Measurements from ENCODE around the gene TMCO4.

Gene TMCO4

GRCh38 chr1:19768353-19769210, 31.1 kb downstream of the TMCO4 start:
- Histone ChIP-seq H3K9me3 (ENCODE audit: low read length) (no peaks in the 10 kb centered on the region), H3F3A (ENCODE audit: insufficient read depth, low read length) (no peaks in the 10 kb centered on the region), H3K4me3 (ENCODE audit: low read depth, low read length, poor library complexity, severe bottlenecking) (no peak overlapping the region), H3K79me2 (ENCODE audit: insufficient read depth, low read length) (no peaks in the 10 kb centered on the region), H3K4me2 (ENCODE audit: low read length) (no peak overlapping the region), H3K36me3 (ENCODE audit: insufficient read depth, low read length) (no peaks in the 10 kb centered on the region), H3K27me3 (ENCODE audit: insufficient read depth, low read length) (no peaks in the 10 kb centered on the region), H4K20me1 (ENCODE audit: insufficient read depth, low read length) (no peaks in the 10 kb centered on the region), H3K9ac (ENCODE audit: low read length) (no peak overlapping the region), H2AFZ (ENCODE audit: low read length) (no peak overlapping the region), H3K4me1 (ENCODE audit: insufficient read depth, low read length, severe bottlenecking) (peaks cover 13% of the 10 kb centered on the region), H3K9me2 (ENCODE audit: low read depth, low read length) (no peaks in the 10 kb centered on the region), H3K27ac (ENCODE audit: low read depth, low read length, poor library complexity, severe bottlenecking) (no peak overlapping the region)
- TF ChIP-seq EZH2 (IDR thresholded peaks at IDR 0.05; ENCODE audit: borderline replicate concordance, low read length) = no peak
- TF ChIP-seq CTCF (IDR thresholded peaks at IDR 0.05; ENCODE audit: low read length) = no peak

DNA sequence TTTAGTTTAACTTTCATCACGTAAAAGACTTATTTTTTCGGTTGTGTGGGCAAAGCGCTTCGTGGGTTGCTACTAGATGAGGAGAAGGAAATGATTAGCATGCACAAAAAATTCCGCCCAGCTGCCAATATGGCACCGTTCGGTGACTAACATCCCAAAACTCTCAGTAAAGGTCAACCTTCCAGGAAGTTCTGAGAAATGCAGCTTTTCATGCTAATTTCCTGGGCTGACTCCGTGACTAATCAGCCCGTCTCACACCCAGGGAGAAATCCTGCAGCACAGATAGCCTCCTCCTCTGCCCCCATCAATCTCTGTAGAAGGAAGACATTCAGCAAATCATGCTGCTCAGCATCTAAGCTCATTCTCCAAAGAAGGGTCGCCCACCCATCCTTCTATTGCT, 34.1 kb downstream of the TMCO4 start:
- no peak overlapping the region for H3K9ac ChIP-seq (ENCODE audit: low read length)
- no peaks in the 10 kb centered on the region for H3F3A ChIP-seq (ENCODE audit: insufficient read depth, low read length)
- no peak overlapping the region for H2AFZ ChIP-seq (ENCODE audit: low read length)
- no peaks in the 10 kb centered on the region for H3K36me3 ChIP-seq (ENCODE audit: insufficient read depth, low read length)
- no peaks in the 10 kb centered on the region for H3K9me2 ChIP-seq (ENCODE audit: low read depth, low read length)
- H3K27me3 ChIP-seq (ENCODE audit: insufficient read depth, low read length) = no peaks in the 10 kb centered on the region
- no peaks in the 10 kb centered on the region for H3K79me2 ChIP-seq (ENCODE audit: insufficient read depth, low read length)
- H3K4me1 ChIP-seq (ENCODE audit: insufficient read depth, low read length, severe bottlenecking) = peaks cover 13% of the 10 kb centered on the region
- H3K4me2 ChIP-seq (ENCODE audit: low read length) = no peak overlapping the region
- H3K9me3 ChIP-seq (ENCODE audit: low read length) = no peaks in the 10 kb centered on the region
- H4K20me1 ChIP-seq (ENCODE audit: insufficient read depth, low read length) = no peaks in the 10 kb centered on the region
- TF ChIP-seq EZH2 (IDR thresholded peaks at IDR 0.05; ENCODE audit: borderline replicate concordance, low read length) (no peak), CTCF (IDR thresholded peaks at IDR 0.05; ENCODE audit: low read length) (no peak)
- no peak overlapping the region for H3K27ac ChIP-seq (ENCODE audit: low read depth, low read length, poor library complexity, severe bottlenecking)
- H3K4me3 ChIP-seq (ENCODE audit: low read depth, low read length, poor library complexity, severe bottlenecking) = no peak overlapping the region

DNA sequence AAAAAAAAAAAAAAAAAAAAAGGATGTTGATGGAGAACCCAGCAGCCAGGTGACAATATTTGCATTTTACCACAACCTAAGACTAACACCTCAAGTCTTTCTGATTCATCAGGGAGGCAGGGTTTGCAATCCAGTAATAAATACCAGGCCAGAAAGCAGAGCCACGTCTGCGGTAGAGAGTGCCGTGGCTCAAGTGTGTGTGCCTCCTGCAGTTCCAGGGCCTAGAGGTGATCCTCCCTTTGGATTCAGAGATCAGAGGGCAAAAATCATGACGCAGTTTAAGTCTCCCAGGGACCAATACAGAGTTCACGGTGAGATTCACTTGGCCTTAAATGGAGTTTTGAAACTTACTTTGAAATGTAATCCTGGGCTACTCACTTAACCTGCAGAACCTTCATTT, 34.9 kb downstream of the TMCO4 start:
- Histone ChIP-seq H3K36me3 (ENCODE audit: insufficient read depth, low read length) (no peaks in the 10 kb centered on the region), H2AFZ (ENCODE audit: low read length) (no peak overlapping the region), H4K20me1 (ENCODE audit: insufficient read depth, low read length) (no peaks in the 10 kb centered on the region), H3K9ac (ENCODE audit: low read length) (no peak overlapping the region), H3K27ac (ENCODE audit: low read depth, low read length, poor library complexity, severe bottlenecking) (peak overlapping the region; percentile 1), H3K9me2 (ENCODE audit: low read depth, low read length) (no peaks in the 10 kb centered on the region), H3K9me3 (ENCODE audit: low read length) (no peaks in the 10 kb centered on the region), H3K4me1 (ENCODE audit: insufficient read depth, low read length, severe bottlenecking) (peaks cover 13% of the 10 kb centered on the region), H3K79me2 (ENCODE audit: insufficient read depth, low read length) (no peaks in the 10 kb centered on the region), H3K4me2 (ENCODE audit: low read length) (no peak overlapping the region), H3F3A (ENCODE audit: insufficient read depth, low read length) (no peaks in the 10 kb centered on the region), H3K27me3 (ENCODE audit: insufficient read depth, low read length) (no peaks in the 10 kb centered on the region), H3K4me3 (ENCODE audit: low read depth, low read length, poor library complexity, severe bottlenecking) (no peak overlapping the region)
- TF ChIP-seq EZH2 (IDR thresholded peaks at IDR 0.05; ENCODE audit: borderline replicate concordance, low read length) = no peak
- TF ChIP-seq CTCF (IDR thresholded peaks at IDR 0.05; ENCODE audit: low read length) = no peak
